Epithelial cell of proximal tubule (primary cell): ENCODE data around the gene BAIAP3. TPM values are rescaled to one million over a fixed set of nuclear protein-coding genes. Genes with fewer than 3 reads are reported as not detected.

Experiments
- DNase-seq: peaks from one replicate; pipeline ENCODE4 v3.0.0-alpha.2; 2011; ENCODE audit warnings: low read depth
- H3K4me3 ChIP-seq: 2 replicates; pipeline ENCODE4 v1.5.1; 2011; ENCODE audit warnings: low read depth, mild to moderate bottlenecking, low read length
- total RNA-seq: library from RNA; depleted of rRNA; stranded (reverse); fragments of >200 nt; gene quantifications from 2 replicates; pipeline ENCODE4 v1.2.3, GENCODE V29; 2015
- TF ChIP-seq, protein P1 (sequence below): conservative IDR thresholded peaks from 2 replicates; pipeline ENCODE4 v1.5.1; 2012; ENCODE audit warnings: low read depth, mild to moderate bottlenecking, low read length

BAIAP3 gene
- total RNA-seq, 1 donor from 2014 or later: 3.9 TPM

DNA sequence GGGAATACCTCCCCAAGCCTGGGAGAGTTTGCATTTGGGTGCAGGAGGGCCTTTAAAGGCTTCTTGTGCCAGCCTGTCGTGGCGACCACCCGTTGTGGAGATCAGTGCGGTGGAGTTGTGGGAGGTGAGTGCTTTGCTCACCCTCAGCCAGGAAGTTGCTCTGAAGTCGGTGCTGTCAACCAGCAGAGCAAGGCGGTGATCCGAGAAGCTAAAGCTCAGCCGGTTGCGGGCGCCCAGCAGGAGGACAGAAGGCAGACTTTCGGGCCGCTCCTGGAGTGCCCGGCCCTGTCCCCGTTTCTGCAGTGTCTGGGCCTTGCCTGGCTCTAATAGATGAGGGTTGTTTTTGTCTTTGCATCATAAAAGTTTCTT, 22.6 kb upstream of the BAIAP3 start:
- peak overlapping the region; percentile 72 for H3K4me3 ChIP-seq
- no peak for DNase-seq
- TF ChIP-seq, protein P1, sequence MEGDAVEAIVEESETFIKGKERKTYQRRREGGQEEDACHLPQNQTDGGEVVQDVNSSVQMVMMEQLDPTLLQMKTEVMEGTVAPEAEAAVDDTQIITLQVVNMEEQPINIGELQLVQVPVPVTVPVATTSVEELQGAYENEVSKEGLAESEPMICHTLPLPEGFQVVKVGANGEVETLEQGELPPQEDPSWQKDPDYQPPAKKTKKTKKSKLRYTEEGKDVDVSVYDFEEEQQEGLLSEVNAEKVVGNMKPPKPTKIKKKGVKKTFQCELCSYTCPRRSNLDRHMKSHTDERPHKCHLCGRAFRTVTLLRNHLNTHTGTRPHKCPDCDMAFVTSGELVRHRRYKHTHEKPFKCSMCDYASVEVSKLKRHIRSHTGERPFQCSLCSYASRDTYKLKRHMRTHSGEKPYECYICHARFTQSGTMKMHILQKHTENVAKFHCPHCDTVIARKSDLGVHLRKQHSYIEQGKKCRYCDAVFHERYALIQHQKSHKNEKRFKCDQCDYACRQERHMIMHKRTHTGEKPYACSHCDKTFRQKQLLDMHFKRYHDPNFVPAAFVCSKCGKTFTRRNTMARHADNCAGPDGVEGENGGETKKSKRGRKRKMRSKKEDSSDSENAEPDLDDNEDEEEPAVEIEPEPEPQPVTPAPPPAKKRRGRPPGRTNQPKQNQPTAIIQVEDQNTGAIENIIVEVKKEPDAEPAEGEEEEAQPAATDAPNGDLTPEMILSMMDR: peak; percentile 10

- DNase-seq: no peak
- peak overlapping the region; percentile 72 for H3K4me3 ChIP-seq
- TF ChIP-seq, protein P1: no peak
Measured at GRCh38 chr16:1311212-1311737, 22.2 kb upstream of the BAIAP3 start.

- TF ChIP-seq, protein P1: no peak
- no peak for DNase-seq
- H3K4me3 ChIP-seq: peak overlapping the region; percentile 72
Measured at GRCh38 chr16:1311738-1312466, 21.5 kb upstream of the BAIAP3 start.

DNA sequence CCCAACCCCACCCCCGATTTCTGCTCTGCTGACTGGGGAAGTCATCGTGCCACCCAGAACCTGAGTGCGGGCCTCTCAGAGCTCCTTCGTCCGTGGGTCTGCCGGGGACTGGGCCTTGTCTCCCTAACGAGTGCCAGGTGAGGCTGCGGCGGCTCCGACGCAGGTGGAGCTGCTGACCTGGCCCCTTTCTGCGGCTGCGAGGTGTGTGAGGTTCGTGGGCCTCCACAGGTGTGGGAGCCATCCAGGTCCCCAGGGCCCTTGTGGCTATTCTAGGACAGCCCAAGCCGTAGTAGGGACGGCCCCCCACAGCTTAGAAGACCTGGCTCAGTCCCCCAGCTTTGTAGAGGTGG, 21.0 kb upstream of the BAIAP3 start:
- no peak for DNase-seq
- TF ChIP-seq, protein P1: no peak
- H3K4me3 ChIP-seq: peak overlapping the region; percentile 72

DNA sequence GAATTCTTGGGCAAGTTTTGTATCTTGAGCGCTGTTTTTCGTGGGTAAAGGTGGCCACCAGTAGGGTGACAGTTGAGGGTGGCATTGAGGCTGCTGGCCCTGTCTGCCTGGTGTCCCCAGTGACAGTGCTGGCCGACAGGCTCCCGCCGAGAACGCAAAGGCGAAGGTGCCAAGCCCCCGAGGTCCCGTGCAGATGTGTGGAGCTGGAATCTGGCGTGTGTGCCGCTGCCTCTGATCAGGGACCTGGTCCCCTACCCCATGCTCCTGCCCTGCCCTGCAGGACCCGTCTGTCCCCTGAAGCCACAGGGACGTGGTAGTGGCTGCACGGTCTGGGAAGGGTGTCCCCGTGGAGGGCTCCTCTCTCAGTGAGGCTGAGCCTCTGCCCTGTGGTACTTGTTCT, 20.5 kb upstream of the BAIAP3 start:
- no peak for DNase-seq
- TF ChIP-seq, protein P1: no peak
- no peak overlapping the region for H3K4me3 ChIP-seq

GRCh38 chr16:1313721-1314369, 19.6 kb upstream of the BAIAP3 start:
- TF ChIP-seq, protein P1: no peak
- DNase-seq: no peak

More at GRCh38 chr16:1313721-1314369, 19.6 kb upstream of the BAIAP3 start:
- no peak overlapping the region for H3K4me3 ChIP-seq
